ENCODE measurements around the gene HSD17B3. TPM values are rescaled to one million over a fixed set of nuclear protein-coding genes. Genes with fewer than 3 reads are reported as not detected.

Gene HSD17B3
- total and polyA plus RNA-seq, 7 experiments from 2014 or later = 0.34 to 2.6 (median 1.8) TPM; not detected in 4

GRCh38 chr9:96258967-96259366 lies 43.0 kb downstream of the HSD17B3 start:
- Mint-ChIP-seq H3K36me3 (no peaks in the 10 kb centered on the region), H3K4me1 (peaks cover 0 to 6% (median 4%) of the 10 kb centered on the region in 7 donors), H3K27ac (no peak overlapping the region), H3K9me3 (no peaks in the 10 kb centered on the region), H3K27me3 (peaks cover 10 to 28% (median 16%) of the 10 kb centered on the region in 5 donors), H3K4me3 (no peak overlapping the region)
- ChIA-PET CTCF (no interaction called here), POLR2A (no interaction called here)
- Histone ChIP-seq H3K36me3 (ENCODE audit: control insufficient read depth in 2 of 3, insufficient read depth in 3 of 3, low read length in 3 of 3) (no peaks in the 10 kb centered on the region), H3K27me3 (ENCODE audit: control insufficient read depth in 2 of 2, insufficient read depth in 2 of 2, low read length in 2 of 2) (no peaks in the 10 kb centered on the region), H3K4me3 (ENCODE audit: low read length) (no peak overlapping the region), H3K27ac (ENCODE audit: low read depth, low read length) (no peak overlapping the region), H3K4me1 (ENCODE audit: control insufficient read depth in 2 of 2, insufficient read depth in 2 of 2, low read length in 2 of 2) (no peaks in the 10 kb centered on the region), H3K9me3 (ENCODE audit: control insufficient read depth in 2 of 3, low read length in 3 of 3) (no peaks in the 10 kb centered on the region)
- ATAC-seq = no peak
- no peak for DNase-seq
- intact Hi-C loops (cut with micrococcal nuclease) = no loop called here

- CTCF ChIA-PET = no interaction called here
- no peak overlapping the region for H3K4me3 Mint-ChIP-seq
- Histone ChIP-seq H3K4me1 (ENCODE audit: control insufficient read depth in 2 of 2, insufficient read depth in 2 of 2, low read length in 2 of 2) (no peaks in the 10 kb centered on the region), H3K4me3 (ENCODE audit: low read length) (no peak overlapping the region), H3K36me3 (ENCODE audit: control insufficient read depth in 2 of 3, insufficient read depth in 3 of 3, low read length in 3 of 3) (no peaks in the 10 kb centered on the region), H3K27me3 (ENCODE audit: control insufficient read depth in 2 of 2, insufficient read depth in 2 of 2, low read length in 2 of 2) (no peaks in the 10 kb centered on the region), H3K27ac (ENCODE audit: low read depth, low read length) (no peak overlapping the region), H3K9me3 (ENCODE audit: control insufficient read depth in 2 of 3, low read length in 3 of 3) (no peaks in the 10 kb centered on the region)
- ATAC-seq (no peak), DNase-seq (no peak)
- H3K36me3 Mint-ChIP-seq = no peaks in the 10 kb centered on the region
- no peaks in the 10 kb centered on the region for H3K9me3 Mint-ChIP-seq
- peak overlapping the region in 1 of 9 donors; percentile 10 for H3K27ac Mint-ChIP-seq
- intact Hi-C loops (cut with micrococcal nuclease) = no loop called here
- POLR2A ChIA-PET = no interaction called here
- H3K27me3 Mint-ChIP-seq = peaks cover 12 to 34% (median 24%) of the 10 kb centered on the region in 5 donors
- H3K4me1 Mint-ChIP-seq = peaks cover 0 to 6% (median 4%) of the 10 kb centered on the region in 7 donors
Observed at GRCh38 chr9:96256800-96257199, 45.2 kb downstream of the HSD17B3 start.

- intact Hi-C loops (cut with micrococcal nuclease) = no loop called here
- no peaks in the 10 kb centered on the region for H3K36me3 Mint-ChIP-seq
- no peak for DNase-seq
- Histone ChIP-seq H3K9me3 (ENCODE audit: control insufficient read depth in 2 of 3, low read length in 3 of 3) (no peaks in the 10 kb centered on the region), H3K4me1 (ENCODE audit: control insufficient read depth in 2 of 2, insufficient read depth in 2 of 2, low read length in 2 of 2) (no peaks in the 10 kb centered on the region), H3K27ac (ENCODE audit: low read depth, low read length) (no peak overlapping the region), H3K36me3 (ENCODE audit: control insufficient read depth in 2 of 3, insufficient read depth in 3 of 3, low read length in 3 of 3) (no peaks in the 10 kb centered on the region), H3K27me3 (ENCODE audit: control insufficient read depth in 2 of 2, insufficient read depth in 2 of 2, low read length in 2 of 2) (no peaks in the 10 kb centered on the region), H3K4me3 (ENCODE audit: low read length) (no peak overlapping the region)
- H3K27ac Mint-ChIP-seq = no peak overlapping the region
- CTCF ChIA-PET = no interaction called here
- no peak overlapping the region for H3K4me3 Mint-ChIP-seq
- H3K9me3 Mint-ChIP-seq = no peaks in the 10 kb centered on the region
- peaks cover 13 to 35% (median 26%) of the 10 kb centered on the region in 5 donors for H3K27me3 Mint-ChIP-seq
- ATAC-seq = no peak
- POLR2A ChIA-PET = no interaction called here
- peaks cover 0 to 6% (median 4%) of the 10 kb centered on the region in 7 donors for H3K4me1 Mint-ChIP-seq
Observed at GRCh38 chr9:96255698-96256097, 46.3 kb downstream of the HSD17B3 start.

- intact Hi-C loops (cut with micrococcal nuclease) = no loop called here
- no peak overlapping the region for H3K4me3 ChIP-seq (ENCODE audit: low read length)
- H3K27ac ChIP-seq (ENCODE audit: low read depth, low read length) = no peak overlapping the region
- ChIA-PET CTCF (interaction anchor here (0.6 kb wide), 1 partner anchor 36 kb away, joined by 3 read pairs; no protein-coding TSS in a partner anchor), POLR2A (no interaction called here)
- no peaks in the 10 kb centered on the region for H3K9me3 ChIP-seq (ENCODE audit: control insufficient read depth in 2 of 3, low read length in 3 of 3)
- Mint-ChIP-seq H3K4me1 (peaks cover 0 to 6% (median 4%) of the 10 kb centered on the region in 7 donors), H3K36me3 (no peaks in the 10 kb centered on the region), H3K9me3 (peaks cover 0 to 3% (median 0%) of the 10 kb centered on the region in 11 donors), H3K27me3 (peaks cover 10 to 46% (median 24%) of the 10 kb centered on the region in 5 donors), H3K27ac (no peak overlapping the region), H3K4me3 (no peak overlapping the region)
- no peaks in the 10 kb centered on the region for H3K27me3 ChIP-seq (ENCODE audit: control insufficient read depth in 2 of 2, insufficient read depth in 2 of 2, low read length in 2 of 2)
- ATAC-seq (no peak), DNase-seq (no peak)
- H3K36me3 ChIP-seq (ENCODE audit: control insufficient read depth in 2 of 3, insufficient read depth in 3 of 3, low read length in 3 of 3) = no peaks in the 10 kb centered on the region
- no peaks in the 10 kb centered on the region for H3K4me1 ChIP-seq (ENCODE audit: control insufficient read depth in 2 of 2, insufficient read depth in 2 of 2, low read length in 2 of 2)
Observed at GRCh38 chr9:96253059-96253696, 48.8 kb downstream of the HSD17B3 start.

- H3K27ac ChIP-seq (ENCODE audit: low read depth, low read length) = no peak overlapping the region
- CTCF ChIA-PET = no interaction called here
- no peak overlapping the region for H3K4me3 Mint-ChIP-seq
- H3K4me1 ChIP-seq (ENCODE audit: control insufficient read depth in 2 of 2, insufficient read depth in 2 of 2, low read length in 2 of 2) = no peaks in the 10 kb centered on the region
- peaks cover 0 to 3% (median 0%) of the 10 kb centered on the region in 11 donors for H3K9me3 Mint-ChIP-seq
- H3K36me3 ChIP-seq (ENCODE audit: control insufficient read depth in 2 of 3, insufficient read depth in 3 of 3, low read length in 3 of 3) = no peaks in the 10 kb centered on the region
- no peak overlapping the region for H3K4me3 ChIP-seq (ENCODE audit: low read length)
- POLR2A ChIA-PET = no interaction called here
- no peak overlapping the region for H3K27ac Mint-ChIP-seq
- H3K9me3 ChIP-seq (ENCODE audit: control insufficient read depth in 2 of 3, low read length in 3 of 3) = no peaks in the 10 kb centered on the region
- H3K27me3 Mint-ChIP-seq = peaks cover 5 to 47% (median 18%) of the 10 kb centered on the region in 5 donors
- DNase-seq (no peak), ATAC-seq (no peak)
- intact Hi-C loops (cut with micrococcal nuclease) = no loop called here
- H3K4me1 Mint-ChIP-seq = no peaks in the 10 kb centered on the region
- H3K27me3 ChIP-seq (ENCODE audit: control insufficient read depth in 2 of 2, insufficient read depth in 2 of 2, low read length in 2 of 2) = no peaks in the 10 kb centered on the region
- no peaks in the 10 kb centered on the region for H3K36me3 Mint-ChIP-seq
Observed at GRCh38 chr9:96251451-96251850, 50.5 kb downstream of the HSD17B3 start.

GRCh38 chr9:96249746-96250145 lies 52.2 kb downstream of the HSD17B3 start:
- no peak overlapping the region for H3K4me3 ChIP-seq (ENCODE audit: low read length)
- Mint-ChIP-seq H3K36me3 (no peaks in the 10 kb centered on the region), H3K27me3 (peaks cover 5 to 50% (median 21%) of the 10 kb centered on the region in 5 donors), H3K27ac (no peak overlapping the region), H3K4me1 (no peaks in the 10 kb centered on the region), H3K4me3 (no peak overlapping the region), H3K9me3 (peaks cover 0 to 3% (median 0%) of the 10 kb centered on the region in 11 donors)
- H3K9me3 ChIP-seq (ENCODE audit: control insufficient read depth in 2 of 3, low read length in 3 of 3) = no peaks in the 10 kb centered on the region
- ATAC-seq (no peak), DNase-seq (no peak)
- intact Hi-C loops (cut with micrococcal nuclease) = no loop called here
- H3K27me3 ChIP-seq (ENCODE audit: control insufficient read depth in 2 of 2, insufficient read depth in 2 of 2, low read length in 2 of 2) = no peaks in the 10 kb centered on the region
- H3K4me1 ChIP-seq (ENCODE audit: control insufficient read depth in 2 of 2, insufficient read depth in 2 of 2, low read length in 2 of 2) = no peaks in the 10 kb centered on the region
- CTCF ChIA-PET = no interaction called here
- POLR2A ChIA-PET = no interaction called here
- no peak overlapping the region for H3K27ac ChIP-seq (ENCODE audit: low read depth, low read length)
- H3K36me3 ChIP-seq (ENCODE audit: control insufficient read depth in 2 of 3, insufficient read depth in 3 of 3, low read length in 3 of 3) = no peaks in the 10 kb centered on the region

GRCh38 chr9:96246267-96246671 lies 55.7 kb downstream of the HSD17B3 start:
- H3K4me3 ChIP-seq (ENCODE audit: low read length) = no peak overlapping the region
- intact Hi-C loops (cut with micrococcal nuclease) = no loop called here
- no peak overlapping the region for H3K27ac Mint-ChIP-seq
- H3K36me3 ChIP-seq (ENCODE audit: control insufficient read depth in 2 of 3, insufficient read depth in 3 of 3, low read length in 3 of 3) = no peaks in the 10 kb centered on the region
- H3K4me3 Mint-ChIP-seq = no peak overlapping the region
- H3K9me3 Mint-ChIP-seq = peaks cover 0 to 3% (median 0%) of the 10 kb centered on the region in 11 donors
- H3K27me3 ChIP-seq (ENCODE audit: control insufficient read depth in 2 of 2, insufficient read depth in 2 of 2, low read length in 2 of 2) = peaks cover 0 to 13% of the 10 kb centered on the region in 2 donors
- no peak overlapping the region for H3K27ac ChIP-seq (ENCODE audit: low read depth, low read length)
- H3K4me1 ChIP-seq (ENCODE audit: control insufficient read depth in 2 of 2, insufficient read depth in 2 of 2, low read length in 2 of 2) = peaks cover 0 to 6% of the 10 kb centered on the region in 2 donors
- DNase-seq = no peak
- H3K27me3 Mint-ChIP-seq = peaks cover 6 to 56% (median 18%) of the 10 kb centered on the region in 5 donors
- no peak for ATAC-seq
- peaks cover 0 to 5% (median 0%) of the 10 kb centered on the region in 7 donors for H3K4me1 Mint-ChIP-seq
- CTCF ChIA-PET = interaction anchor here (1.2 to 2.2 kb wide), 2 partner anchors 13 to 71 kb away, joined by 3 to 9 read pairs; no protein-coding TSS in a partner anchor
- no peaks in the 10 kb centered on the region for H3K9me3 ChIP-seq (ENCODE audit: control insufficient read depth in 2 of 3, low read length in 3 of 3)
- H3K36me3 Mint-ChIP-seq = no peaks in the 10 kb centered on the region
- POLR2A ChIA-PET = interaction anchor here (0.6 kb wide), 1 partner anchor 38 kb away, joined by 3 read pairs; no protein-coding TSS in a partner anchor

Data from naive thymus-derived CD4-positive, alpha-beta T cell (primary cell).